ENCODE measurements around the gene TXNL4A.

- TF ChIP-seq POLR2AphosphoS5 (IDR thresholded peaks at IDR 0.05; ENCODE audit: low read depth) = no peak
- no peak for TF ChIP-seq CTCF (IDR thresholded peaks at IDR 0.05; ENCODE audit: insufficient read depth, low read length)
Measured at GRCh38 chr18:79944746-79945117, 43.6 kb downstream of the TXNL4A start.

All from HL-60 (cell line).